ENCODE results near the gene MAD1L1.

MAD1L1 gene

DNA sequence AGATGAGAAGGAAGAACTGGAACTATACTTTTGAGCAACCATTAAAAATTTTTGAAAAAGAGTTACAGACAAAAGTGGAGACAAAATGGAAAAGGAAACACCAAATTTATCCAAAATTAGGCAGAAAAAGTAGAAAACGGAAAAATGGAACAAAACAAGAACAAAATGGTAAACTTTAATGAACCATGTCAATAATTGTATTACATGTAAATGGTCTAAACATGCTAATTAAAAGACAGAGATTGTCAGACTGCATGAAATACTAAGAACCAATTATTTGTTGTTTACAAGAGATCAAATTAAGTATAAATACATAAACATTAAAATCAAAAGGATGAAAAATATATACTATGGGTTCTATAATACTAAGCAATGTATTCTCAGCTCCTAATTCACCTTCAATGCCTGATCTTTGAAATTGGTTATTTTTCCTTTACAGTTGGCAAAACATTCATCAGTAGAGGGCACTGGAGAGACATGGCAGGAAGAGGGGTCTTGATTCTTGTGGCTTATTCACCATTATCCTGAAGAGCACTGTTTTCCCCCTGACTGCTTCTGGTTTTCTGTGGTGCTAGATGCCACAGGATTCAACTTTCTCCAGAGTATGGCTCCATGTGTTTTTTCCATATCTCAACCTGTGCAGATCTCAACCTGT, 437.7 kb downstream of the MAD1L1 start:
- peak; percentile 28 for DNase-seq

DNA sequence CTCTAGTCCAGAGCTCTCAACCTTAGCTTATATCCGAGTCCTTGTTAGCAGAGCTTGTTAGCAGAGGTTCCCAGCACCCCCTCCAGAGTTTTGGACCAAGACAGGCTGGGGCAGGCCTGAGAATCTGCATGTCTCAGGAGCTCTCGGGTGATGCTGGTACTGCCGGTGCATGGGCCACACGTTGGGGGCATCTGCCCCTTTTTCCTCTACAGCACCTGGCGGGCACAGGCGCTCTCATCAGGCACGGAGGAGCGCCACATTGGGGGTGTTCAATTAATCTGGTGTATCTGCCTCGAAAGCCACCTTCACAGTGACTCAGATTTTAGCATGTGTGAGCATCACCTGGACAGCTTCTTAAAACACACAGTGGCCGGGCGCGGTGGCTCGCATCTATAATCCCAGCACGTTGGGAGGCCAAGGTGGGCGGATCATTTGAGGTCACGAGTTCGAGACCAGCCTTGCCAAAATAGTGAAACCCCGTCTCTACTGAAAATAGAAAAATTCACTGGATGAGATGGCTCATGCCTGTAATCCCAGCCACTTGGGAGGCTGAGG, 445.0 kb downstream of the MAD1L1 start:
- no peak for DNase-seq

DNA sequence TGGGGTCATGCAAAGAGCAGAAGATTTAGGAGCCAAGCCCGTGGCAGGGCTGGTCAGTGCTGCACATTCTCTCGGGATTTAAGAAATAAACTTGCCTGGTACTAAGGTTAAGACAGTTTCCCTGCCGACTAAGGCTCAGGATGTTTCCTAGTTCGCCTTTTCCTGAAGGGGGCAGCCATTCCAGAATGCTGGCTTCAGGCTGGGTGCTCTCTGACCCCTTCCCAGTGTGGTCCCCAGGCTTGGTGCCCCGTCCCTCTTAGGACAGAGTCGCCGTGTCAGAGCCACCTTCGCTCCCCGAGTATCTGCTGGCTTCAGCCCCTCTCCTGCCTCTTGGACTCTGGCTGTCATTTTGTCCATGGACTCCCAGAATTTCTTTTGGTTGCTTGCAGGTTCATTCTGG, 445.5 kb downstream of the MAD1L1 start:
- DNase-seq = no peak

DNA sequence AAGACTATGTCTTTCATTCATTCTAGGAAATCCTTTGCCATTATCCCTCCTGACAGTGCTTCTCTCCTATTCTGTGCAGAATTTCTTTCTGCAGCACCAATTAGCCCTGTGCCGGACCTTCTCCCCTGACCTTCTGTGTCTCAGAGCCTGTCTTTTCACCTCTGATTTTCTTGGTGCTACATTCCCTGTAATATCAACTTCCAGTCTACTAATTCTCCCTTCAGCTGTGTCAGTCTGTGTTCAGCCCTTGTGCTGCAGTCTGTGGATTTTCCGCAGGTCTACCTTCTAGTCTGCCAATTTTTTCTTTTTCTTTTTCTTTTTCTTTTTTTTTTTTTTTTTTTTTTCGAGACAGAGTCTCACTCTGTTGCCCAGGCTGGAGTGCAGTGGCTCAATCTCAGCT, 446.9 kb downstream of the MAD1L1 start:
- no peak for DNase-seq

DNA sequence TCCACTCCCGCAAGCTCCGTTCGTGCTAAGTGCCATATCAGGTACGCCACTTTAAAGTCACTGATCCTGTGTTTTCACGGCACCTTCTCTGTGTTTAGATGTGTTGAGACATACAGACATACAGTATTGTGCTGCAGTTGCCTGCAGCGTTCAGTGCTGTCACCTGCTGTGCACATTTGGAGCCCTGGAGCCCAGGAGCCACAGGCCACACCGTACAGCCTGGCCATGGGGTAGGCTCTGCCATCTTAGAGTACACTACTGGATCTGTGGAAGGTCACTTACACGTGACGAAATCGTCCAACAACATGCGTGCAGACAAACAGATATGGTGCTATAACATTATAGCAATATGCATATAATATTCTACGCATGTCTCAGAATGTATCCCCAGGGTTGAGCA, 451.4 kb downstream of the MAD1L1 start:
- no peak for DNase-seq

DNA sequence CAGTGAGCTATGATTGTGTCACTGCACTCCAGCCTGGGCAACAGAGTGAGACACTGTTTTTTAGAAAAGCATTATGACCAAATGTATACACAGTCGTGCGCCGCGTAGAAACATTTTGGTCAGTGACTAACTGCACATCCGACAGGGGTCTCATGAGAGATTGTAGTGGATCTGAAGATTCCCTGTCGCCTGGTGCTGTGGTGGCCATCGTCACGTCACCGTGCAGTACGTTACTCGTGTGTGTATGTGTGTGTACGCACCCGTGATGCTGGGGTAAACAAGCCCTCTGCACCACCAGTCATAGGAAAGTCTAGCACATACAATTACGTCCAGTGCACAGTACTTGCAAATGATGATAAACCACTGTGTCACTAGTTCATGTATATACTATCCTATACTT, 453.3 kb downstream of the MAD1L1 start:
- DNase-seq = no peak

DNA sequence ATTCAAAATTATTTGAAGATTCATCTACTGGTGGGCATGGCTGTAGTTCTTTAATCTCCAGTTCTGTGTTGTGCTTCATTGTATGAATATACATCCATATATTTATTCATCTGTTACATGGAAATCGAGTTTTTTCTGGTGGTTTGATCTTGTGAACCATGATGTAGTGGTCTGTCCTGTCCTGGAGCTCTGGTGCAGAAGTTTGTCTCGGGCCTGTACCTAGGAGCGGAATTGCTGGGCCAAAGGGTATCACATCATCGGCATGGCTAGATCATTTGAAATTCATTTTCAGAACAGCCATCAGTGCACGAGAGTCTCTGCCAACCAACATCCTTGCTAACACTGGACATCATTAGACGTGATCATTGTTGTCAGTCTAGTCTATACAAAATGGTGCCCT, 455.6 kb downstream of the MAD1L1 start:
- DNase-seq = no peak

DNA sequence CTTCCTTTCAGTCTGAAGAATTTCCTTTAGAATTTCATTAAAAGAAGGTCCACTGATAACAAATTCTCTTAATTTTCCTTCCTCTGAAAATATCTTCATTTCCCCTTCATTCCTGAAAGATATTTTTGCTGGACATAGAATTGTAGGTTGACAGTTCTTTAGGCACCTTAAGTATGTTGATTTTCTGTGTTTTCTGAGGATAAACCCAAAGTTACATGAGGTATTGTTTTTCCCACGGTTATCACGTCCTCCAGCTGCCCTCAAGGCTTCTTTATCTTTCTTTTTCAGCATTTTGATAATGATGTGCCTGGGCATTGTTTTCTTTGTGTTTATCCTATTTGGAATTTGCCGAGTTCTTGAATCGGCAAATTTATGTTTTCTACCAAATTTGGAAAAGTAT, 457.4 kb downstream of the MAD1L1 start:
- no peak for DNase-seq

DNA sequence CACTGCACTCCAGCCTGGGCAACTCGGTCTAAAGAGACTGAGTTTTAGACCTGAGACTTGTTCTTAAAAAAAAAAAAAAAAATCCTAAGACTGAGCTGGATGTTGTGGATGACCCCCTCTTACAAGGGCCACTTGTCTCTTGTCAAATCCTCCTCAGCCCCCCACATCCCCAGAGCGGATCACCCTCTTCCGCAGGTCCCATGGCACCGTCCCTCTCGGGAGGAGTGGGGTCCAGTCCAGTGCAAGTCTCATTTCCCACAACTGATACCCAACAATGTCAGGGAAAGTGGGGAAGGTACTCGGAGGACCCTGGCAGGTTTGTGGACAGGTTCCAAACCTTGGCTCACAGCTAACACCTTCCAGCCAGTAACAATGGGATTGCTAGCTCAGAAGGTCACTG, 462.4 kb downstream of the MAD1L1 start:
- DNase-seq = no peak

DNA sequence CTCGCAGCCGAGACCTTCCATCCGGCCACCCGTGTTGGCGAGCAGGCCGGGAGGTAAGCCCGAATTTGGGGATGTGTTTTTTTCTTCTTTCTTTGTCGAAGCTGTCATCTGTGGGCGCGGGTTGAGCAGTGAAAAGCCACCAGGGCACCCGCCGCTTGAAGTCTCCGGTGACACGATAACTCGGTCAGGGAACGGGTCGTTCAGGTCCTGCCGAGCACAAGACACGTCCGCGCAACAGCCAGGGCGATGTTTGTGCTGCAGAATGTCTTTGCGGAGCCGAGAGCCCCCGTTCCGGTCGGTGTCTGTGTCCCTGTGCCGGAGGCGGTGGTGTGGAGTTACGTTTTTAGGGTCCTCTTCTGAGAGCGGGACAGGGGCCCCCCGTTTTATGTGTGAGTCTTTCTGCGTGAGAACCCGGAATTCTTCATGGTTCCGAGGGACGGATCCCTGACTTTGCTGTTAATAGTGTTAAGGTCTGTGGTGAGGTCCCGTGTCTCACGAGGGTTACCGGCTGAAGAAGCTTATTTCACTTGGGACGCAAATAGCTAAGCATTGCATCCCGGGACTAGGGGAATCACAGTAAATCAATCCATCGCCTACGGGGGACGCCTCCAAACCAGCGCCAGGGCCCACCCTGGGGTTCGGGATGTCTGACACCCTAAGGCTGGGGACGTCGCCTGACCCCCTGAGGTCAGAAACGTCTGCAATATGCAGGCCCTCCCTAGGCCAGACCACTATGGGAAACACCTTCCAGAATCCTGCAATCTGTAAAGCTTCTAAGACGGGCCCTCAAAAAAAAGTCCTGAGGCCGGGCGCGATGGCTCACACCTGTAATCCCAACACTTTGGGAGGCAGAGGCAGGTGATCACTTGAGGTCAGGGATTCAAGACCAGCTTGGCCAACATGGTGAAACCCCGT, 463.2 kb downstream of the MAD1L1 start:
- DNase-seq = no peak

DNA sequence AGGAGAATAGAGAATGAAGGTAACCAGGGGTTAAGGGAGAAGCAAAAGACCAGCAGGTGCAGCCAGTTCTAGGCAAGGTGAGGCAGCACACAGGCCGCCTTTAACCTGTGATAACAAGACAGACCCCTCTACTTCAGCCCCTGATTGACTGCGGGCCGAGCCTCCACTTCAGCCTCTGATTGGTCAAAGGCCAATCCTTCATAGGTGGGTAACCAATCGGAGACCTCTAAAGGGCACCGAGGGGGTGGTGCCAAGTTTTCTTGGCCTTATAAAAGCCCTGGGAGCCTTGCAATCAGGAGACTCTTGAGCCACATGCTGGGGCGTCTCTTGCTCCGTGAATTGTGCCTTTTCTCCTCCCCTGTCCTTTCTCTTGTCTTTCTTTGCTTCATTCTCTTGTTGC, 463.9 kb downstream of the MAD1L1 start:
- DNase-seq = no peak

DNA sequence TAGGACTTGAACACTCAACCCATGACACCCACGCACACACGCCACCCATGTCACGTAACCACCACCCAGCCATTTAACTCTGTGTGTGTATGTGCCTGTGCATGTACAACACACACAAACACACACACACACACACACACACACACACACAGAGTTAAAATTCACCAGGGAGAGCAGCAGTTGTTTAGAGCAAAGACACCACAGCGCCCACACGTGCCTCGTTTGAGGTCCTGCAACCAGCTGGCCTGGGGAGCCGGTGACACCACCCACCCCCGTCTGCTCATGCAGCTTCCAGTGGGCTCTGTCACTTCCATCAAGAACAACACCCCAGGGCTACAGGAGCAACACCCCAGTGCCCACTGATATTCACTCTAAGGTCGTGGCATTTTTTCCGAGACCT, 465.2 kb downstream of the MAD1L1 start:
- no peak for DNase-seq
